ENCODE results near the gene ZNF768.
A peak's percentile ranks its signal among the peaks of the same experiment; 100 is the strongest.

The ZNF768 gene

DNA sequence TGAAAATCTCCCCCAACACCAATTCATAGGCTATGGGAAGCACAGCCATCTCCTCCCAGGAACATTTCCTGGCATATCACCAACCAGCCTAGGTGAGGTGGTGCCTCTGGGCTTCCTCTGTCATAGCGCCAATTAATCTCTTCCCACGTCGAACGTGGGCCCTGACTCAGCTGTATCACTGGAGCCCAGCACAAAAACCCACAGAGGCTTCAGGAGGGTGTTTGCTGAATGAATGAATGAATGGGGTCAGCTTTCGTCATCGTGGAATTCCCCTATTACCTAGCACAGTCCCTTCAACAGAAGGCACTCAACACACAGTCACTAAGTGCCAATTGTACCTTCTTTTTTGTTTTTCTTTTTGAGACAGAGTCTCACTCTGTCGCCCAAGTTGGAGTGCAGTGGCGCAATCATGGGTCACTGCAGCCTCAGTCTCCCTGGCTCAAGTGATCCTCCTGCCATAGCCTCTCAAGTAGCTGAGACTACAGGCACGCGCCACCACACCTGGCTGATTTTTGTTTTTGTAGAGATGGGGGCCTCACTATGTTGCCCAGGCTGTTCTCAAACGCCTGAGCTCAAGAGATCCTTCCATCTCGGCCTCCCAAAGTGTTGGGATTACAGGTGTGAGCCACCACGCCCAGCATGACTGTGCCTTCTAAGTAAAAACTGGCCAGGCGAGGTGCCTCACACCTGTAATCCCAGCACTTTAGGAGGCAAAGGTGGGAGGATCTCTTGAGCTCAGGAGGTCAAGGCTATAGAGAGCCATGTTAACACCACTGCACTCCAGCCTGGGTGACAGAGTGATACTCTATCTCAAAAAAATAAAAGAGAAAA, 41.0 kb upstream of the ZNF768 start:
- H3K4me2 ChIP-seq = peak overlapping the region; percentile 99
- no peak overlapping the region for H3K4me3 ChIP-seq
- peaks cover 40% of the 10 kb centered on the region for H3K4me1 ChIP-seq
- H3K36me3 ChIP-seq = no peaks in the 10 kb centered on the region
- no peaks in the 10 kb centered on the region; the same call in 1 of the 2 replicates for H4K20me1 ChIP-seq
- peak overlapping the region; percentile 52; the same call in 1 of the 2 replicates for H3K27ac ChIP-seq
- TF ChIP-seq Cebpa-rat (IDR thresholded peaks at IDR 0.05) = no peak
- H3K9me3 ChIP-seq = no peaks in the 10 kb centered on the region
- peaks cover under 1% of the 10 kb centered on the region; the same call in 1 of the 2 replicates for H3K27me3 ChIP-seq
- peak overlapping the region; percentile 21; the same call in 1 of the 2 replicates for H3K9ac ChIP-seq

DNA sequence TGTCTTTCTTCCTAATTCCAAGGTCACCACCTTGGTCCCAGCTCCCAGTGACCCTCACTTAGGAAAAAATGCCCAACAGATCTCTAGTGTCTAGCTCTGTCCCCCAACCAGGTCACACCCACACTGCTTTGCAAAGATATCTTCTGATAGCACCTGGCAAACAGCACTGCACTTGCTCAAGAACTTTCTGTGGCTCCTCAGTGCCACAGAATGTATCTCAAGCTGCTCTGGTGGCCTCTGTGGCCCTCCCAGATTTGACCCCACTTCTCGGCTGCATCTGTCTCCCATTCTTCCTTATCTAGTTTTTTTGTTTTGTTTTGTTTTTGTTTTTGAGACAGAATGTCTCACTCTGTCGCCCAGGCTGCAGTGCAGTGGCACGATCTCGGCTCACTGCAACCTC, 40.2 kb upstream of the ZNF768 start:
- Histone ChIP-seq H3K27ac (no peak overlapping the region), H3K4me1 (peaks cover 44% of the 10 kb centered on the region), H3K36me3 (no peaks in the 10 kb centered on the region), H3K9me3 (no peaks in the 10 kb centered on the region), H3K9ac (no peak overlapping the region), H4K20me1 (no peaks in the 10 kb centered on the region), H3K27me3 (peaks cover 9% of the 10 kb centered on the region), H3K4me3 (no peak overlapping the region), H3K4me2 (no peak overlapping the region)
- TF ChIP-seq Cebpa-rat (IDR thresholded peaks at IDR 0.05) = no peak

DNA sequence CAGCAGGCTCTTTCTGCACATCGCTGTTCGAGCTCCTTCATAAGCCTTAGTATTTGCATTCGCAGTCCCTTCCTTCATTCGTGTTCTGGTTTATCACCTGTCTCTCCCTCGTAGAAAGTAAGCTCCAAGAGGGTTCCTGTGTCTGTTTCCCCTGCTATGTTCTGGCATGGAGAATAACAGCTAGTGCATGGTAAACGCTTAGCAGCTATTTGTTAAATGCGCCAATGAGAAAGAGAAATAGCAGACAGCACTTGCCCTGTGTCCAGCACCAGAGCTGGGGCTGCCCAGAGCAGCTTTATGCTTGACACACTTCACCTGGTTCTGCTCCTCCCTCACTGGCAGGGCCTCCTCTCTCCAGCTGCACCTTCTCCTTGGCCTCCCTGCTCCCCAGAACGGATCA, 39.6 kb upstream of the ZNF768 start:
- no peak overlapping the region for H3K4me2 ChIP-seq

DNA sequence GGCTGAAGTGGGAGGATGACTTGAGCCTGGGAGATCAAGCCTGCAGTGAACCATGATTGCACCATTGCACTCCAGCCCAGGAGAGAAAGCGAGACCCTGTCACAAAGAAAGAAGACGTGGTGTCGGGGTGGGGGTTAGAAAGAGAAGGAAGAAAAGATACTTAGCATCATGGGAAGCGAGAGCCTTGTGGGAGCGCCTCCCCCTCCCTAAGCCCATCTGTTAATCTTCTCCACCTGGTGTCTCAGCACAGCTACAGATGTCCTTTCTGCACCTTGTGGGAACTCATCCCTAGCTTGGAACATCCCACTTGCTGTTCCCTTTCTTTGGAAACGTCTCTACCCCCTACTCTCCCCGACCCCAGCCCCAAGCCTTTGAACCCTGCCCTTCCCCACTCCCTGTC, 39.2 kb upstream of the ZNF768 start:
- peaks cover 19% of the 10 kb centered on the region for H3K27me3 ChIP-seq
- H3K27ac ChIP-seq = no peak overlapping the region

More for the DNA sequence above, 39.6 kb upstream of the ZNF768 start:
- Histone ChIP-seq H3K4me3 (no peak overlapping the region), H3K27ac (no peak overlapping the region), H3K9me3 (no peaks in the 10 kb centered on the region), H3K9ac (no peak overlapping the region), H4K20me1 (no peaks in the 10 kb centered on the region), H3K4me1 (peaks cover 48% of the 10 kb centered on the region), H3K27me3 (peaks cover 15% of the 10 kb centered on the region), H3K36me3 (no peaks in the 10 kb centered on the region)
- TF ChIP-seq Cebpa-rat (IDR thresholded peaks at IDR 0.05) = no peak

DNA sequence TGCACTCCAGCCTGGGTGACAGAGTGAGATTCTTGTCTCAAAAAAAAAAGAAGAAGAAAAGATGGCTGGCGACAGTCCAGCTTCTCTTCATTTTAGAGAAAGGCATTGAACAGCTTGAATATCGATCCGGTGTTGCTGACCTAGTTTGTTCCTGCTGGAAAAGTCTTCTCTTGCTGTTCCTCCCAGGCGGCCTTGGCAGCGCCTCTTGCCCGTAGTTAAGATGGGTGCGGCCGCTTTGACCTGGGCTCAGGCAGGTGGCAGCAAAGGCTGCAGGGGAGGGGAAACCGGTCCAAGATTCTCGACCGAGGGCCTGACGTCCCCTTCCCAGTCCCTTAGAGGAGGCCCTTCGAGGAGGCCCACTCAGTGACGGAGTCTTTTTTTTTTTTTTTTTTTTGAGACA, 35.7 kb upstream of the ZNF768 start:
- H3K9me3 ChIP-seq = no peaks in the 10 kb centered on the region
- TF ChIP-seq Cebpa-rat (IDR thresholded peaks at IDR 0.05) = no peak
- peak overlapping the region; percentile 71; the same call in 1 of the 2 replicates for H3K9ac ChIP-seq
- H3K36me3 ChIP-seq = no peaks in the 10 kb centered on the region
- H3K27me3 ChIP-seq = peaks cover 33% of the 10 kb centered on the region
- H3K4me3 ChIP-seq = peak overlapping the region; percentile 66
- H3K27ac ChIP-seq = no peak overlapping the region
- H3K4me2 ChIP-seq = peak overlapping the region; percentile 80
- H3K4me1 ChIP-seq = peaks cover 29% of the 10 kb centered on the region
- H4K20me1 ChIP-seq = no peaks in the 10 kb centered on the region

More for the DNA sequence above, 39.2 kb upstream of the ZNF768 start:
- no peaks in the 10 kb centered on the region for H3K9me3 ChIP-seq
- no peak overlapping the region for H3K4me2 ChIP-seq
- no peaks in the 10 kb centered on the region for H4K20me1 ChIP-seq
- peaks cover 47% of the 10 kb centered on the region for H3K4me1 ChIP-seq
- H3K36me3 ChIP-seq = no peaks in the 10 kb centered on the region
- no peak overlapping the region for H3K4me3 ChIP-seq
- TF ChIP-seq Cebpa-rat (IDR thresholded peaks at IDR 0.05) = no peak
- H3K9ac ChIP-seq = no peak overlapping the region

DNA sequence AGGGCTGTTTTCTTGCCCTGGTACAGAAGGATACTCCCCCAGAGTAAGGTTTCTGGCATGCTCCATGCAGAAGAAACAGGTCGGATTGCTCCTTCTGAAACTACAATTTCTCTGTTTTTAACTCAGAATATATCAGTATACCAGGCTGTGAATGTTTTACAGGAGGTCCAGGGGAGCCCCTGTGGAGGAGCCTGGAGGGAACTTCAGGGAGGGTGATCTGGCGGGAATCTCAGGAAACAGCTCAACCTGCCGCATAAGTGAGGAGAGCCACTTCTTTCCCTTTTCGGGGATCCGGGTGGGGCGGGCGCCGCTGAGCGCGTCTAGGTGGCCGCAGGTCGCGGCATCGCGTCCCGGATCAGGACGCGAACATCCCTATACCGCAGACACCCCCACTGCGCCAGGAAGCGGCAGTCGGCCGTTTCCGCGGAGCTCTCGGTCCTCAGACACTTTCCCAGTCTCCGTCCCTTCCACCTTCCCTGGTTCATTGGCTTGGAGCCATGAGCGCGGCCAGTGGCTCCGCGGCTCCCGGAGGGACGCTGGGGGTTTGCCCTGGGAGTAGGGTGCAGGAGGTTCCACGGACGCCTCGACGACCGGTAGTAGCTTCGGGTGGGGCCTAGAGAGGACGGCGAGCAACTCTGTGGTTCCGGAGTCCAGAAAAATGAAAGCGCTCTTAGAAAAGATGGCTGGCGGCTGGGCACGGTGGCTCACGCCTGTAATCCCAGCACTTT, 34.9 kb upstream of the ZNF768 start:
- H3K9me3 ChIP-seq = no peaks in the 10 kb centered on the region
- peaks cover 3% of the 10 kb centered on the region for H3K36me3 ChIP-seq
- peak overlapping the region; percentile 80 for H3K4me2 ChIP-seq
- H4K20me1 ChIP-seq = no peaks in the 10 kb centered on the region
- peak overlapping the region; percentile 67 for H3K27ac ChIP-seq
- peaks cover 37% of the 10 kb centered on the region for H3K4me1 ChIP-seq
- peak overlapping the region; percentile 71 for H3K9ac ChIP-seq
- peaks cover 33% of the 10 kb centered on the region for H3K27me3 ChIP-seq
- peak overlapping the region; percentile 66 for H3K4me3 ChIP-seq
- TF ChIP-seq Cebpa-rat (IDR thresholded peaks at IDR 0.05) = no peak

DNA sequence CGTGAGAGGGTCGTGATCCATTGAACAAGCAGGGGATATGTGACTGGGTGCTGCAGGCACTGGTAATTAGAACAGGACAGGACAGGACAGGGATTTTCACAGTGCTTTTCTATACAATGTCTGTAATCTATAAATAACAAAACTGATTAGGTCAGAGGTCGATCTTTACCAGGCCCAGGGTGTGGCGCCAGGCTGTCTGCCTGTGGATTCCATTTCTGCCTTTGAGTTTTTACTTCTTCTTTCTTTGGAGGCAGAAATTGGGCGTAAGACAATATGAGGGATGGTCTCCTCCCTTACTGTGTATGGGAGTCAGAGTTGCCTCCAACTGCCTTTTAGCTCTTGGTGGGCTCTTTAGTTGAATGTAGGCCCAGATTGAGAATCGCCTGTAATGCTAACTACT, 33.3 kb upstream of the ZNF768 start:
- Histone ChIP-seq H3K27ac (no peak overlapping the region), H3K36me3 (peaks cover 19% of the 10 kb centered on the region), H4K20me1 (peaks cover 8% of the 10 kb centered on the region; the same call in 1 of the 2 replicates), H3K9ac (no peak overlapping the region), H3K27me3 (peaks cover 33% of the 10 kb centered on the region), H3K4me3 (no peak overlapping the region), H3K4me1 (peaks cover 43% of the 10 kb centered on the region), H3K4me2 (no peak overlapping the region), H3K9me3 (no peaks in the 10 kb centered on the region)
- TF ChIP-seq Cebpa-rat (IDR thresholded peaks at IDR 0.05) = no peak

DNA sequence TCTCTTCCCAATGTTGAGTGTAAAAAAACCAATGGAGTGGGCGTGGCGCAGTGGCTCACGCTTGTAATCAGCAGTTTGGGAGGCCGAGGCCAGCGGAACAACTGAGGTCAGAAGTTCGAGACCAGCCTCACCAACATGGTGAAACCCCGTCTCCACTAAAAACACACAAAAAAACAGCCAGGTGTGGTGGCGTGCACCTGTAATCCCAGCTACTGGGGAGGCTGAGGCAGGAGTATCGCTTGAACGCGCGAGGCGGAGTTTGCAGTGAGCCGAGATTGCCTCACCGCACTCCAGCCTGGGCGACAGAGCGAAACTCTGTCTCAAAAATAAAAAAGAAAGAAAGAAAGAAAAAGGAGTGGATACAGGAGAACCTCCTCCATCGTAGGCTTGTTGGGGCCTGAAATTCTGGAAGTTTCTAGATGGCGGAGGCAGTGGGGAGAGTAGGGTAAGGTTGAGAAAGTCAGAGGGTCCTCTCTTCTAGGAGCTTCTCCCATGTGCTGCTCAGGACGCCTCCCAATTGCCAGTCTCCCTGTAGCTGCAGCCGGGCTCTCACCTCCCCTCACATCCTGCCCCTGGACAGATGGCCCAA, 32.5 kb upstream of the ZNF768 start:
- TF ChIP-seq Cebpa-rat (IDR thresholded peaks at IDR 0.05) = no peak
- Histone ChIP-seq H3K9me3 (no peaks in the 10 kb centered on the region), H3K4me1 (peaks cover 44% of the 10 kb centered on the region), H3K36me3 (peaks cover 27% of the 10 kb centered on the region), H3K27ac (peak overlapping the region; percentile 95), H3K9ac (peak overlapping the region; percentile 98), H4K20me1 (peaks cover 14% of the 10 kb centered on the region; the same call in 1 of the 2 replicates), H3K4me2 (peak overlapping the region; percentile 91), H3K4me3 (peak overlapping the region; percentile 95), H3K27me3 (peaks cover 33% of the 10 kb centered on the region)

DNA sequence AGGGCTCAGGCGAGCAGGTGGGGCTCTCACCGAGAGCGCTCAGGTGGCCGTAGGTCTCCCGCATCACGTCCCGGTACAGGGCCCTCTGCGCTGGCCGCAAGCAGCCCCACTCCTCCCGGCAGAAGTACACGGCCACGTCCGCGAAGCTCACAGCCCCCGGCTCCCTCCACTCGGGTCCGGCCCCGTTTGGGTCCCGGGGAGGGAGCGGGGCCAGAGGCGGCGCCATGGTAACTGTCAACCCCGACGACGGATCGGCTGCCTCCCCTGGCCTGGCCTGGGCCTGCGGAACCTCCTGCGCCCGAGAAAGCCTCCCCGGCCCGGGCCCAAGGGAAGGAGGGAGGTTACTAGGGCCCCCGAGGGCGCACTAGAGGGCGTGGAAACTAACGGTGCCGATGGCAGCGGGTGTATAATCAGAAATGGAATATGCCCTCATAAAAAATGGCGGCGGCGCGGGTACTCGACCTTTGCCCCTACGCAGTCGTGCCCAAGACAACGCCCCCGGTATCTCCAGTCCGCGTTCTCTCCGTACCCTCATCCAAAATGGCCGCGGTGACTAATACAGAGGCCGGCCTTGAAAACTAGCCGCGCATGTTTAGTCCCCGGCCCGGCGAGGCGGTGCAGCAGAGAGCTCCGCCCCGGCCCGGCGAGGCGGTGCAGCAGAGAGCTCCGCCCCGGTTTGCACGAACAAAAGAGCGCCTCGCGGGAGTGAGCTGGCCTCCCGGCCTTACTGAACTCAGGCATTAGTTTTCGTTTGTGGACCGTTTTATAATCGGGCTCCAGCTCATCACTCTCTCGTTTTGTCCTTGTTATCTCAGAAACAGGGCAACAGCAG, 31.8 kb upstream of the ZNF768 start, which contains the start of gene ZNF764:
Gene ZNF764 (minus strand): TSS at position 418 of the 832 bp plus-strand sequence. CDS start 192 bp downstream, at position 226.
- Histone ChIP-seq H3K27me3 (peaks cover 33% of the 10 kb centered on the region), H4K20me1 (peaks cover 21% of the 10 kb centered on the region; the same call in 1 of the 2 replicates), H3K4me3 (peak within 1 kb of the TSS; percentile 95), H3K9me3 (no peaks in the 10 kb centered on the region), H3K36me3 (peaks cover 34% of the 10 kb centered on the region), H3K4me2 (peak within 1 kb of the TSS; percentile 91), H3K9ac (peak within 1 kb of the TSS; percentile 98), H3K4me1 (peaks cover 51% of the 10 kb centered on the region), H3K27ac (peak within 1 kb of the TSS; percentile 95)
- TF ChIP-seq Cebpa-rat (IDR thresholded peaks at IDR 0.05) = no peak
